Transverse colon (tissue), 4 donors: Measurements from ENCODE around the gene LRP2.

Source experiments
- EP300 ChIP-seq: sonication (generic); formaldehyde crosslinking; IDR thresholded peaks from one replicate; pipeline ENCODE4 v1.6.1; 2017; ENCODE audit warnings: antibody characterized with exemption, low read depth
- POLR2A ChIP-seq: fragments of 450-650 bp; IDR thresholded peaks from one replicate; pipeline ENCODE4 v1.6.1; 2016; ENCODE audit warnings: antibody characterized with exemption, mild to moderate bottlenecking, moderate library complexity
- POLR2AphosphoS5 ChIP-seq, 3 donors: sonication (generic); formaldehyde crosslinking; IDR thresholded peaks; one replicate each; pipeline ENCODE4 v1.6.1; 2016; ENCODE audit warnings: antibody characterized with exemption in 3 of 3
- TF ChIP-seq, protein P1 (sequence below), 5 experiments: fragments of 200-600 bp in 3 of 5; fragments of 450-650 bp in 2 of 5; sonication (generic) in 3 of 5; IDR thresholded peaks; 1 replicate in 2 of 5; 2 replicates in 3 of 5; pipeline ENCODE4 v1.5.1; 2016 to 2017; ENCODE audit warnings: antibody characterized with exemption in 5 of 5, inconsistent platforms in 3 of 5, mild to moderate bottlenecking in 2 of 5, moderate library complexity in 1 of 5

DNA sequence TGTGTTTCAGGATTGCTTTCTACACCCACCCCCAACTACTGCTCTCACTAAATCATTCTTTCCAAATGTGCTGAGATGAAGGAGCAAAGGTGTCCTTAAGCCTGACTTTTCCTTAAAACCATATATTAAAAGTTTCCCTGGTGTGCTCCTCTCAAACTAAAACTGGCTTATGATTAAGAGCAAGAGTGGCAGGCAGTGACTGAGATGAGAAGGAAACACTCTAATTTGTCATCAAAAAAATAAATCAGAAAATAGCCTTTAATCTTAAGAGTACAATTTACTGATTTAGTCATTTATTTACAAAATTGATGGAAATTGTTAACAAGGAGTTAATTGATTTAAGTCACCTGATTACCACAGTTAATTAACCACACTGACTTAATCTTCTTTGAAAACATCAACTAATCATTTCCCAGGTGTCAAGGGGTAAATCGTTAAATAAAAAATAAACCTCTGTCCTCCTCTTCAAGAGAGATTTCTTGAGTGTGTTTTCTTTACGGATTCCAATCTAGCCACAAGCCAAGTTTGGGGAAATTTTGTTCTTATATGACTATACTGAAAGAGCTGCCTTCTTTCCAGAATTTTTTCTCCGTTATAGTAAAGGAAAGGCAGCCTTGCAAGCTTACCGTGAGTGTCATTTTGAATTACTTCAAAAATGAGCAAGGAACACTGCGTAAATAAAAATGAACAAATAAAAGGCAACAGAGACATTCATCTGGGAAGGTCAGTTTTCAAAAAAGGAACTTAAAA, 17.4 kb downstream of the LRP2 start:
- no peak for TF ChIP-seq POLR2A
- TF ChIP-seq, protein P1, sequence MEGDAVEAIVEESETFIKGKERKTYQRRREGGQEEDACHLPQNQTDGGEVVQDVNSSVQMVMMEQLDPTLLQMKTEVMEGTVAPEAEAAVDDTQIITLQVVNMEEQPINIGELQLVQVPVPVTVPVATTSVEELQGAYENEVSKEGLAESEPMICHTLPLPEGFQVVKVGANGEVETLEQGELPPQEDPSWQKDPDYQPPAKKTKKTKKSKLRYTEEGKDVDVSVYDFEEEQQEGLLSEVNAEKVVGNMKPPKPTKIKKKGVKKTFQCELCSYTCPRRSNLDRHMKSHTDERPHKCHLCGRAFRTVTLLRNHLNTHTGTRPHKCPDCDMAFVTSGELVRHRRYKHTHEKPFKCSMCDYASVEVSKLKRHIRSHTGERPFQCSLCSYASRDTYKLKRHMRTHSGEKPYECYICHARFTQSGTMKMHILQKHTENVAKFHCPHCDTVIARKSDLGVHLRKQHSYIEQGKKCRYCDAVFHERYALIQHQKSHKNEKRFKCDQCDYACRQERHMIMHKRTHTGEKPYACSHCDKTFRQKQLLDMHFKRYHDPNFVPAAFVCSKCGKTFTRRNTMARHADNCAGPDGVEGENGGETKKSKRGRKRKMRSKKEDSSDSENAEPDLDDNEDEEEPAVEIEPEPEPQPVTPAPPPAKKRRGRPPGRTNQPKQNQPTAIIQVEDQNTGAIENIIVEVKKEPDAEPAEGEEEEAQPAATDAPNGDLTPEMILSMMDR (IDR thresholded peaks at IDR 0.05) = no peak
- no peak for TF ChIP-seq POLR2AphosphoS5 (IDR thresholded peaks at IDR 0.05)
- no peak for TF ChIP-seq EP300
